ENCODE data around the gene THAP5. TPM values are rescaled to one million over a fixed set of nuclear protein-coding genes. Genes with fewer than 3 reads are reported as not detected.

The THAP5 gene
- total RNA-seq, 1 donor from 2014 or later = 26.3 TPM

DNA sequence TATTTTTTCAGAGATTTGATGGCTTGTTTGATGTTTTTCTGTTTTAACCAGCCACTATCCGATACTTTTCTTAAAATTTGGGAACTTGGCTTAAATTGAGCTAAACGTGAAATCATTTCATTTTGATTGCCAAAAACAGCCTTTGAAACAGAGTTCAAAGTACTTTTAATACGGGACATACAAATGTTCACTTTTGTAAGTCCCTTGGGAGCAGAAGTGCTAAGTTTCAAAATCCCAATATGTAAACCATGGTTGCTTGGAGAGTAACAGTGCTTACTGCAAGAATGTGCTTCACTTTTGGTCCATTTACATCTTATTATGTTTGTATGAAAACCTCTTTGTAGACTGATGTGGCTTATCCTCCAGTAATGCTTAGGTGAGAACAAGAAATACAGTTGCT lies 54.5 kb downstream of the THAP5 start:
- H3K4me3 ChIP-seq (ENCODE audit: low read depth, low read length) = no peak overlapping the region
- DNase-seq (ENCODE audit: low read depth) = no peak
- H3K27me3 ChIP-seq (ENCODE audit: control insufficient read depth, insufficient read depth, low read length) = no peaks in the 10 kb centered on the region
- no peaks in the 10 kb centered on the region for H3K36me3 ChIP-seq (ENCODE audit: control insufficient read depth, insufficient read depth, low read length)
- TF ChIP-seq CTCF (IDR thresholded peaks at IDR 0.05; ENCODE audit: insufficient read depth, low read length, poor library complexity, severe bottlenecking) = no peak

Other genes with a start within 250 kb of the THAP5 start
- gene NRCAM, start 113.3 kb downstream of the THAP5 start, total RNA-seq = 32.3 and 39.0 TPM in 2 replicates
- gene PNPLA8, start 43.6 kb downstream of the THAP5 start, total RNA-seq = 22.3 and 26.3 TPM in 2 replicates
- gene DNAJB9, start 168 bp upstream of the THAP5 start, total RNA-seq = 49.5 and 72.7 TPM in 2 replicates

Measured in kidney epithelial cell (primary cell).